Tibial artery (tissue), 4 donors: ENCODE results near the gene PRDM12.

Experiments used
- DNase-seq, 2 donors: peaks; one replicate each; pipeline ENCODE4 v3.0.0-alpha.2; 2019
- H3K27ac ChIP-seq, 2 donors: fragments of 200-600 bp; sonication (generic) in 1 of 2; 1 replicate in 1 of 2; 2 replicates in 1 of 2; pipeline ENCODE4 v1.5.1; 2018 to 2019; ENCODE audit warnings: mild to moderate bottlenecking in 1 of 2
- H3K27me3 ChIP-seq, 2 donors: fragments of 200-600 bp; sonication (generic) in 1 of 2; one replicate each; pipeline versions ENCODE4 v1.5.1 to v1.6.0; 2016 to 2019
- H3K36me3 ChIP-seq, 3 donors: fragments of 200-600 bp; sonication (generic) in 2 of 3; one replicate each; pipeline ENCODE4 v1.5.1; 2016 to 2019; ENCODE audit warnings: mild to moderate bottlenecking in 2 of 3
- H3K4me1 ChIP-seq, 4 donors: fragments of 200-600 bp; sonication (generic) in 2 of 4; 1 replicate in 3 of 4; 2 replicates in 1 of 4; pipeline ENCODE4 v1.5.1; 2016 to 2019
- H3K4me3 ChIP-seq, 2 donors: fragments of 200-600 bp; sonication (generic) in 1 of 2; 1 replicate in 1 of 2; 2 replicates in 1 of 2; pipeline ENCODE4 v1.5.1; 2018 to 2019; ENCODE audit warnings: mild to moderate bottlenecking in 2 of 2
- H3K9me3 ChIP-seq, 3 donors: fragments of 200-600 bp; sonication (generic) in 1 of 3; one replicate each; pipeline ENCODE4 v1.5.1; 2016 to 2019
- CTCF ChIP-seq, 2 experiments: fragments of 200-600 bp in 1 of 2; fragments of 450-650 bp in 1 of 2; IDR thresholded peaks; one replicate each; pipeline ENCODE4 v1.5.1; 2017 to 2019; ENCODE audit warnings: antibody characterized with exemption in 2 of 2, mild to moderate bottlenecking in 1 of 2, moderate library complexity in 1 of 2
- intact Hi-C: fragments of 100-400 bp; cut with DNase I; formaldehyde crosslinking; loops from one replicate; pipeline ENCODE4 v1.15.0; 2023; ENCODE audit warnings: low total_unique reads

Gene PRDM12

DNA sequence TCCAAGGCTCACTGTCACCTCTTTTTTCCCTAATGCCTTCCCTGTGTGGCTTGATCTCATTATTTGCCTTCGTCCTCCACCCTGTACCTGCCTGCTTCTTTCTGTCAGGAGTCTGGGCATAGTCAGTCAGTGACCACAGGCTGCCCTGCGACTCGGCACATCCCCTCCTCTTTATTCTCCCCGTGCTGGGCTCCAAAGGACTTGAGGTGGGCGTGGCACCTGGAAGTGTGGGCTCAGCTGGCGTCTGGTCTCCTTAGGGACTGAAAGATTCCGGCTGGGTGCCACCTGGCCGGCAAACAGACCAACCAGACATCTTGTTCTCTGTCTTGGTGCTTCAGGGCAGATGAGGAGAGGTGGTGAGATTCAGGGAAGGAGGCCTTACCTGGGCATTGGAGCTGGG is 29.6 kb upstream of the PRDM12 start:
- Histone ChIP-seq H3K9me3 (no peaks in the 10 kb centered on the region), H3K4me1 (no peaks in the 10 kb centered on the region), H3K36me3 (peaks cover 74 to 90% (median 78%) of the 10 kb centered on the region in 3 donors), H3K27ac (no peak overlapping the region), H3K27me3 (no peaks in the 10 kb centered on the region), H3K4me3 (no peak overlapping the region)
- DNase-seq, result peak in 1 of 2 donors; percentile 23
- intact Hi-C loops, result no loop called here
- no peak for TF ChIP-seq CTCF (IDR thresholded peaks at IDR 0.05)

GRCh38 chr9:130635306-130635705 is 29.1 kb upstream of the PRDM12 start:
- TF ChIP-seq CTCF (IDR thresholded peaks at IDR 0.05), result no peak
- H3K9me3 ChIP-seq, result no peaks in the 10 kb centered on the region
- H3K36me3 ChIP-seq, result peaks cover 69 to 85% (median 73%) of the 10 kb centered on the region in 3 donors
- H3K27ac ChIP-seq, result no peak overlapping the region
- intact Hi-C loops, result no loop called here
- no peak overlapping the region for H3K4me3 ChIP-seq
- H3K27me3 ChIP-seq, result no peaks in the 10 kb centered on the region
- H3K4me1 ChIP-seq, result no peaks in the 10 kb centered on the region
- DNase-seq, result peak in 1 of 2 donors; percentile 40

DNA sequence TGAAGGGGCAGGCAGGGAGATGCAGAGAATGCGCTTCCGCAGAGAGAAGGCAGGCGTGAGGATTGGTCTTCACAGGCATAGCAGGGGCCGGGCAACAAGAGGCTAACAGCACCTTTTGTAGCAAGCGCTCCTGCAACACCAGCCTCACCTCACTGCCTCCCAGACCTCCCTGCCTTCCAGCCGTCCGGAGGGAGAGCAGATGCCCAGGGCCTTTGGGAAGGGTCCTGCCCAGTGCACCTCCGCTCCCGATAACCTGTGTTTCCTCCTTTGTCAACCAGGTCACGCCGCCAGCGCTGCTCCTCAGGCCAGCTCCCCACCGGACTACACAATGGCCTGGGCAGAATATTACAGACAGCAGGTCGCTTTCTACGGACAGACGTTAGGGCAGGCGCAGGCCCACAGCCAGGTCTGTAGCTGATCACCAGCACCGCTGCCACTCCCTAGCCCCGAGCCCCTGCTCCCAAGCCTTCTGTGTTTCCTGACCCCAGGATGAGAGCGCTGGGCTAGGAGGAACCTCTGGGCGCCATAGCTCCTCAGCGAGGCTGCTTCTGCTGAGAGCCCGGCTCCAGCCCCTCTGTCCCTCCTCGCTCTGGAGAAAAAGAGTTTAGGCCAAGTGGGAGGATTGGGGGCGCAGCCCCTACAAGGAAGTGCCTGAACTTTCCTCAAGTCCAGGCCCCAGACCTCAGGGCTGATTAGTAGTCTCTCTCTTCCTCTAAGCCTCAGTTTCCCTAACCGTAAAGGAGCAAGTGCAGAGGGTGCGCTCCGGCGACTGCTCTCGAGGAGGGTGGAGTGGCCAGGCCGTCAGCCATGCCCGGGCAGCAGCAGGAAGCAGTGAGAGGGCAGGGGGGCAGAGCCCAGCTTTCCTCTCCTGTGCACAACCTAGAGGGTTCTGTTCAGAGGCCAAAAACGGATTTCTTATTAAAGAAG is 28.4 kb upstream of the PRDM12 start:
- peaks cover 63 to 78% (median 67%) of the 10 kb centered on the region in 3 donors for H3K36me3 ChIP-seq
- intact Hi-C loops, result no loop called here

DNA sequence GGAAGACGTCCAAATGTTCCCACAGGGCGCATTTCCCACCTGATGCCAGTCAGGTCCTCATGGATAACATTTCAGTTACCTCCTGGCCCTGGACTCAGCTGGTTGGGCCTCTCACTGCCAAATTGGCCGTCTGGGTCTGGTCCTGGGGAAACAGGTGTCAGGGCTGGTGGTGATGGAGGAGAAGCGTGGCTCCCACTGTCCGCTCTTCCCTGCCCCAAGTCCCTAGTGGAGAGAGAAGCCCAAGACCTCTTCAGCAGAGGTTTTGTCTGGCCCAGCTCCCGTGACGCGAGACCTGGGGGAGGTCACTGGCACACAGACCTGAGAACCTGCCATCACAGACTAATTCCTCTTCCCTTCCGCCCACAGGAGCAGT is 27.8 kb upstream of the PRDM12 start:
- Histone ChIP-seq H3K4me1 (no peaks in the 10 kb centered on the region), H3K36me3 (peaks cover 56 to 71% (median 60%) of the 10 kb centered on the region in 3 donors), H3K27me3 (no peaks in the 10 kb centered on the region), H3K27ac (no peak overlapping the region), H3K9me3 (no peaks in the 10 kb centered on the region), H3K4me3 (no peak overlapping the region)
- DNase-seq, result peak in 1 of 2 donors; percentile 20
- no peak for TF ChIP-seq CTCF (IDR thresholded peaks at IDR 0.05)
- intact Hi-C loops, result no loop called here

More for the DNA sequence above, 28.4 kb upstream of the PRDM12 start:
- no peak for TF ChIP-seq CTCF (IDR thresholded peaks at IDR 0.05)
- Histone ChIP-seq H3K4me3 (no peak overlapping the region), H3K27ac (no peak overlapping the region), H3K9me3 (no peaks in the 10 kb centered on the region), H3K27me3 (no peaks in the 10 kb centered on the region), H3K4me1 (no peaks in the 10 kb centered on the region)
- DNase-seq, result peak in 1 of 2 donors; percentile 56

- peaks cover 41 to 53% (median 43%) of the 10 kb centered on the region in 3 donors for H3K36me3 ChIP-seq
- H3K4me1 ChIP-seq, result no peaks in the 10 kb centered on the region
- H3K4me3 ChIP-seq, result no peak overlapping the region
- no peaks in the 10 kb centered on the region for H3K9me3 ChIP-seq
- no peak overlapping the region for H3K27ac ChIP-seq
- no peaks in the 10 kb centered on the region for H3K27me3 ChIP-seq
- TF ChIP-seq CTCF (IDR thresholded peaks at IDR 0.05), result no peak
- DNase-seq, result peak in 1 of 2 donors; percentile 48
- intact Hi-C loops, result no loop called here
Observed at GRCh38 chr9:130638284-130639123, 25.9 kb upstream of the PRDM12 start.
